HG02763 (cell line): ENCODE measurements around the gene PRICKLE2.

Experiments used
- ATAC-seq: cut with Tn5 transposase; IDR thresholded peaks from one replicate; pipeline ENCODE4 v1.9.1; 2021; ENCODE audit warnings: mild to moderate bottlenecking, moderate library complexity; ENCODE audit not compliant: unreplicated experiment

PRICKLE2 gene

DNA sequence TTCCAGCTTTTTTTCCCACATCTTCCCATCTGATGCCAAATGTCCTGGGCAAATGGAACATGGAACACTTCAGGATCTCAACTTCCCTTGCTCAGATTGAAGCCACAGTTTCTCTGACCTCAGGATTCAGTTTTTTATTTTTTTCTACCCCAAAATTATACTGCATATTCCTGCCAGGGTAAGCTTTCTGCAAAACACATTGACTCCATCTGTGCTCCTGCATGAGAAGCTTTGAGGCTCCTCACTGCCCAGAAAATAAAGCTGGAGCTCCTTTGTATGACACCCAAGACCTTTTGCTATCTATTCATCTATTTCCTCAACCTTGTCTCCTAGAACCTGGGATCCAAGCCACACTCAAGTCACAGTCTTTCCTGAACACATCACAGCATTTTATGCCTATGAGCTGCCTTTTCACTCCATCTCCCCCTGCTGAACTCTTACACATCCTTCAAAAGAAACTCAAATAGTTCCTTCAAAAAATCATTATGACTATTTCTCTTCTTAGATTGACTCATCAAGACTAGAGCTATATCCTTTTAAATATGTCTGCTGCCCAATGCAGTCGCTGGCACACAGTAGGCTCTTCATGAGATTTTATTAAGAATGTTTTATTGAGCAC, 144.5 kb downstream of the PRICKLE2 start:
- no peak for ATAC-seq

DNA sequence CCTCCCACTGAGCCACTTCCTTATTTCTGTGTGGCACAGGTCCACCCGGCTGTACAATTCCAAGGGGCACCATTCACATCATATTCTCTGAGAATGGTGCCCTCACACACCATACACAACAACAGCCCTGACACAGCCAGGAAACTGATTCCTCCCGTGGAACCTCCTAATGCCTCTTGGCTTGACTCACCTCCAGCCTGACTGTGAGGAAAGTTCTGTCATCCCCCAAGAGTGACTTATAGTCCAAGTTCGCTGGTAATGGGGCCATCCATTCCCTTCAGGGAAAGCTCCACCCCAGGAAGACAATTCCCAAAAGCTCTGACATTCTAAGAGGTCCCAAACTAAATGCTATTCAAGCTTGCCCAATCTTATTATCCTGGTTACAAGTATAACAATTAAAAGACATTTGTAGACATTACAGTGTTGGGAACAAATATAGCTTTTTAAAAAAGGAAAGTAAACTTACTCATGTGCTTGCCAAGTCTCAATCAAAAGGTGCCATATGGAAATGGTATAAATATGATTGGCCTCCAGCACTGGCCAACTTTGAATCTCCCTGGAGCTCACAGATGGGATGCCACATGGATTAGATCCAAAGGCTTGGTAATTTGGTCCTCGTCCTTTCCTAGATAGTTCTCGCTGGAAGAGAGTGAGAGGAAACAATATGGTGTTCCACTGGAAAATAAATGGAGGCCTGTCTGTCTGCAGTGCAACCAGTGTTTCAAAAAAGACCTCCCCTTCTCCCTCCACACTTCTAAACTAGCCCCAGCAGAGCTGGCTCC, 145.7 kb downstream of the PRICKLE2 start:
- ATAC-seq: no peak

DNA sequence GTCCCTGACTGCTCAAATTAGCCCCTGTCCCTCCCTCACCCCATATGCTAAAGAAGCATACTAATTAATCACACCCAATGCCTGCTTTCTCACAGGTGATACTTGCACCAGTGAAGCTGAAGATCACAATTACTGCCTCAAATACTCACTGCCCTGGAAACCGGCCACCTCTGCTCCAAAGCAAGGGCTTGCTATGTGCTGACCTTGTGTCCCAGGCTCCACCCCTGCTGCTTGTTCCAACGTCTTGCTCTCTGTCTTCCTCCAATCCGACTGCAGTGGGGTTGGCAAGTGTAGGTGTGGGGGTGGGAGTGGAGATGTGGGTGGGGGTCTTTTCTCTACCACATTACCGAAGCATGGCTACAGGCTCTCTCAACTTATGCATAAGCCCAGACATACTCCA, 146.3 kb downstream of the PRICKLE2 start:
- ATAC-seq: no peak

DNA sequence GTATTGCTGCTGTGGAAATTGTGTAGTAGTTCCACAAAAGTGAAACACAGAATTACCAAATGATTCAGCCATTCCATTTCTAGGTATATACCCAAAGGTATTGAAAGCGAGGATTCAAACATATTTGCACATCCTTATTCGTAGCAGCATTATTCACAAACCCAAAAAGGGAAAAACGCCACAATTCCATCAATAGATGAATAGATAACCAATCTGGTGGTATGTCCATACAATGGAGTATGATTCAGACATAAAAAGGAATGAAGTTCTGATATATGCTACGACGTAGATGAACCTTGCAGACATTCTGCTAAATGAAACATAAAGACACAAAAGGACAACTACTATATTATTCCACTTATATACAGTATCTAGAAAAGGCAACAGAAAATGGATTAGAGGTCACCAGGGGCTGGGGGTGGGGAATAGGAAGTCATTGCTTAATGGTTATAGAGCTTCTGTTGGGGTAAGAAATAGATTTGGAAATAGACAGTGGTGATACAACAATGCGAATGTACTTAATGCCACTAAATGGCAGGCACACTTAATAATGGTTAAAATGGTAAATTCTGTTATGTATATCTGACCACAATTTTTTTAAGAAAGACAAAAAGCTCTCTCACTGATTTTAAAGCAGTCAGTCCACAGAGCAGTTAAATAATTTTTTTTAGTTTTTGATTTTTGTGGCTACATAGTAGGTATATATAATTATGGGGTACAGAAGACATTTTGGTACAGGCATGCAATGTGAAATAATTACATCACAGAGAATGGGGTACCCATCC, 150.2 kb downstream of the PRICKLE2 start:
- ATAC-seq: no peak

DNA sequence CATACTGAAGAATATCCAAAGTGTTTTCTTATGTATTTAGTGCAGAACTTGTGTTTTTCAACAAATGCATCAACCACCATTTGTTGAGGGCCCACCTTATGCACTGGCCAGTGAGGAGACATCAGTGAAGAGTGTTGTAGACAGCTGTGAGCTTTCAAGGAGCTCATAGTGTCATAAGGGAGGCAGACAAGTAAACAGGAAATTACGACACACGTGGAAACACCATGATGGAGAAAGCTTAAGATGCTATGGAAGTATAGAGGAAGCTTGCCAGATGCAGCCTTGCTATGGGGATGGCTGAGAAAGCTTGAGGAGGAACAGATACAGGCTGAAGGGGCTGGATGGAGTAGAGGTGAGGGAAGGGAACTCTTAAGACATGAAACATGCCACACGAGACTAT, 151.2 kb downstream of the PRICKLE2 start:
- no peak for ATAC-seq

DNA sequence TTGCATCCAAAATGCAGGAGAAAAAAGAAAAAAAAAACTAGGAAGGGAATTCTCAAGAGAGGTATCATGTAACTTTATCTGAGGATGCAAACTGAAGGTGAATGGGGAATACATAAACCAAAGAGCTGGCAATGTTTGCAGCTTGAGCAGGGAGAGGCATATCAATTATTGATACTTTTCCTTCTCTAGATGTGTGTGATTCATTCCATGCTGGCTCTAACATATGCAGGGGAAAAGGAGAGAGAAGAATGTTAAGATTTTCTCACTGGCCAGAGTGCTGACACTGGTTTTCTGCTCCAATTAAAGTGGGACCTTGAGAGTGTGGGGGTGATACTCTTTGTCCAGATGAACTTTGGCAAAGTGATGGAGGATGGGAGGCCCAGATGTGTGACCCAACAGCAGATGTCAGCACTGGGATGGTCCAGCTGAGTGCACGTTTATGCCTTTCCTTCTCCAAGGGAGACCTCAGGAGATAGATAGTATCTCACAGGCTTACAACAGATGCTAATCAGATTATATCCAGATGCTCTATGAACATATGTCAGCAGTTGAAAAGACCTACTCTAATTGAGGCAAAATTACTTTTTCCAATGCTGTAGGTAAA, 152.0 kb downstream of the PRICKLE2 start:
- ATAC-seq: no peak

DNA sequence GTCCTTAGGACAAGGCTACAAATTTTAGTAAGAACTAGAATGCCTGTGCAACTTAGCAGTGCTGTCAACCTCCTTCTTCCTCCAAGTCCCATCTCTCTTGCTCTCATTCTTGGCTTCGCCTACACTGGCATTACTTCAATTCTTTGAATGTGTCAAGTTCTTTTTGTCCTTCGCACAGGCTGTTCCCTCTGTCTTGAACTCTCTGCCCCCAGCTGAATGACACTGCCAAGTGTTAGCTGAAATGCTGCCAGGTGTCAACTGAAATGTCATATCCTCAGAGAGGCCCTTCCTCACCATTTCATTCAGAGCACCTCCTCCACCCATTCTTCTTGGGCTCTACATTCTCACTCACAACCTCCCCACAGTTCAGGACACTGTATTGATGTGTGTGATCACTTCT, 153.1 kb downstream of the PRICKLE2 start:
- no peak for ATAC-seq

DNA sequence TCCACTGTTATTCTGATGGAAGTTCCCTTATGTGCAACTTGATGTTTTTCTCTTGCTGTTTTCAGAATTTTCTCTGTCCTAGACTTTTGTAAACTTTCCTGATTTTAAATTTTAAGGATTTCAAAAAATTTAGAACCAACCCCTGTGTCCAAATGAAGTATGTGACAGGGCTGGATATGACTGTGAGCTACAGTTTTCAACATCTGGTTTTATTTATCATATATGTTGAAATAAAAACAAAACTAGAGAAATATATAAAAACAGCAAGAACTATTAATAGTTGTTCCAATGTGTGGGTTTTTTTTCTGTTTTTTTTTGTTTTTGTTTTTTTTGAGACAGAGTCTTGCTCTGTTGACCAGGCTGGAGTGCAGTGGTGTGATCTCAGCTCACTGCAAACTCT, 154.6 kb downstream of the PRICKLE2 start:
- ATAC-seq: no peak

DNA sequence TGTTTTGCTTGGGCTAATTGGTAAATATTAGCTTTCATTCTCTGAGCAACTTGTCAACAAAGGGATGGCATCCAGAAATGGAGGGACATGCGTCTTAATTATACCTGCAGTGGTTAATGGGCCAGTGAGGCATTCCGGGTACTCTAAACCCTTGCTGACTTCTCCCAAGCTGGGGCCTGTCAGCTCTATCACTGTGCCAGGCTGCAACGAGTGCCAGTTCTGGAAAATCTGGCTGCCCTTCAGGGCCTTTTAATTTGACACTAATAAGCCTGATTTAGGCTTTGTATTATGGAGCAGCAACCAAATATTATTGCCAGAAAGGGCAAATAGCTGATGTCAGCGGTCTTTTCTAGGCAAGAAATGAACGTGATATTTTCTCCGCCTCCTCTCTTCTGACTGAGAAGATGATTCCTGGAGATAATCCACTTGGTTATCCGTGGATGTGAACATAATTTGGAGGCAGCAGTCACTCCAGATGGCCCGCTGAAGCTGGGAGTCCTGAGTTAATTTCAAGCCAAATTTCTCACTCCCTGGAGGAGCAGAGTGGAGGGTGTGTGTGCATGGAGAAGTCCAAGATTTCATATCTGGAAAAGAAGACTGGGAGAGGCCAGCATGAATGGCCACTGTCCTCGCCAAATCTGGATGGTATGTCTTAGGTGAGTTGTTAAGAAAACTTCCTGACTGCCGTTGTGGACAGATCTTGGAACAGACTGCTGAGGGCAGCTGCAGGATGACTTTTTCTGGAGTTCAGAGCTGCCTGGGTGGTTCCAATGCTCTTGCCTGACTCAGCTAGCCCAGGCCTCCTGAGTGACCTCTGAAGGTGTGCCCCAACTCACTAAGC, 157.5 kb downstream of the PRICKLE2 start:
- ATAC-seq: no peak

DNA sequence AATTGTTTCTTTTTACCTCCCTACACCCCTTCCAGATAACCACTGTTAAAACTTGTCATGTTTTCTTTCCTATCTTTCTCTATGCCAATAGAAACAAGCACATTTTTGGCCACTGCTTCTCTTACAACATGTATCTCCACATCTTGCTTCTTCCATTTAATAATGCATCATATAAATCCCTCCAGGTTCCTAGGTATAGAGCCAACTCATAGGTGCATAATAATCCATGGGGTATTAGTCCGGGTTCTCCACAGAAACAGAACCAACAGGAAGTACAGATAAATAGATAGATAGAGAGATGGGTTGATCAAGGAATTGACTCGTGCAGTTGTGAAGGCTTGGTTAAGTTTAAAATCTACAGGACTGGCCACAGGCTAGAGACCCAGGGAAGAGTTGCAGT, 160.5 kb downstream of the PRICKLE2 start:
- no peak for ATAC-seq

DNA sequence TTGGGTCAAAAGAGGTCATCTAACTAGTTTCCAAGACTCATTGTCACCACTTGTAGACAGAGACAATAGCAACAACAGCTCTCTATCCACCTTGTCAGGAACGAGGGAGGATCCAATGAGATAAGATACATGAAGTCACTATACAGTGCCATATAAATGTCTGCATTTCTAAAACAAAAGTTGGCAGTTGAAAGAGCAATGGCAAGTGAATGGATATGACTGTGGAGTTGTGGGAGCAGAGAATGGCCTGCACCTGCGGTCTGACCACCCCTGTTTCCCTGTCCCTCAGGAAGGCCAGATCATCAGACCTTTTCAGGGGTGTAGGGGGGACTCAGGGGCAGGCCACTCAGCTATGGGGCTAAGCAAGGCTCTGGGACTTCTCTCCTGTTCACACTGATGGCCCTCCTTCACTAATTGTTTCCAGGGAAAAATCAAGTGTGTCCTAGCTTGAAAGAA, 161.3 kb downstream of the PRICKLE2 start:
- ATAC-seq: no peak

DNA sequence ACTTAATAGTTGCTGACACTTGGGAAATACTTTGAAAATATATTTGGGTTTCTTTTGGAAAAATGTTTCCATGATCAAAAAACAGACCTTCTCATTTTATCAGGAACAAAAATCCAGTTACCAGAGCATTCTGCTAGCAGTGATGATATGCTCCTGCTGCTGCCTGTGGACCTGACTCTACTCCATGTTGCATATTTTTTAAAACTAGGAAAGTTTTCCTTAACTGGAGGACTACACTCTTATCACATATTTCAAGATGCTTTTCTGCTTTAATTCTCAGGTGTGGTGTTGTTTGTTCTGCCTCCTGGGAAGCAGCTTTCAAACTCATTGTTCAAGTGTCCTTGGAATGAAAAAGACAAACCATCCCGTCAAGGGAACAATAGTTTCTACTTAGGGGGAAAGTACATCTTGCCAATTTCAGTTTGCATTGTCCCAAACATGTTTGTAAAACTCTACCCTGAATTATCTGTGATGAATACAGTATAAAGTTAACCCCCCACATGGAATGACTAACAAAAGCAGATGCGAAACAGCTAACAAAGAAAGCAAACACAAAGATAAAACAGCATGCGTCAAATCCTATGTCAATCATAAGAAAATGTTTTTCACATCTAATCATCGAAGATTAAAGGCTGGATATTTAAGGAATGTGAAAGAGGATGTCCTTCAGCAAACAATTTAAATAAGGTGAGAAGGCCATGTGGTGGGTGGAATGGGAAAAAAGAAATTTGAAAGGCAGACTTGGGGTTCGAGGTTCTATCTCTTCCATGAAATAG, 161.9 kb downstream of the PRICKLE2 start:
- ATAC-seq: no peak

DNA sequence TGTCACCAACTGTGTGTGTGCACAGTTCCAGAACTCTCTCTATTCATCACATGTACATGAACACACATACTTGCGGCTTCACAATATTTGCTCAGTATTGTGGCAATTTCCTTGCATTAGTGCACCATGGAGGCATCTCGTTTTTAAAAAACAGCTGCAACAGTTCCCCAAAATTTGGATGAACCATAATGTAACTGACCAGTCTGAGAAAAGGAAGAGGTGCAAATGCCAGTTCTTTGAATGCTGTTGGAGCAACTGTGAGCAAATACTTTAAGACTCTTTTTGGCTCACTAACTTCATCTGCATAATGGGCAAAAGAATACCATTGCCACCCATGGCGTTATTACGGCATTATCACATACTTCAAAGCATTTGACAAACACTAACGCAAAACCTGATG, 163.6 kb downstream of the PRICKLE2 start:
- ATAC-seq: no peak

DNA sequence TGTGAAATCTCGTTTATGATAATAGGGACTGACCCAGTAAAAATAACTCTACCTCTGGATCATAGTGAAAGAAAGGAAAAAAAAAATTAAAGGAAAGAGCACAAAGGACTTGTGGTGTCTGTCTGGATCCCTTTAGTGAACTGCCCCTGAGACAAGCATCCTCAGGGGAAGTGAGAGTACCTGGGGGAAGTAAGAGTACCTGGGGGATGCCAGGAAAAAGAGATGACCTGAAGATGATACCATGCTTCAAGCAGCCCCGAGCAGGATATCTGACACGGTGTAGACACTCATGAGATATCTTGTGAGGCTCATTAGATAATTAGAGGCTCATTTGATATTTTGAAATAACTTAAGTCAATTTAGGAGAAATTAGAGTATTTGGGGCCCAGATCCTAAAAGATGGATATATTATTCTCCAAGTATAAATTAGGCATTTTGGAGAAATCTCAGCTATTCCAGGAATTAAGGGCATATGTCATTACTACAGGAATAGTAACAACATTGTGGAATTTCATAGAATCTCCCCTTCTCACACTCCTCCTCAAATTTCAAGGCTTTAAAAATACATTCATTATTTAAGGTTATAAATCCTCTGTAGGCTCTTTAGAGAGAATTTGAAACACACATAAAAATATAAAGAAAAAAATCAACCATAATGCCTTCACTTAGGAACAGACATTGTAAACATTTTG, 165.6 kb downstream of the PRICKLE2 start:
- ATAC-seq: no peak

DNA sequence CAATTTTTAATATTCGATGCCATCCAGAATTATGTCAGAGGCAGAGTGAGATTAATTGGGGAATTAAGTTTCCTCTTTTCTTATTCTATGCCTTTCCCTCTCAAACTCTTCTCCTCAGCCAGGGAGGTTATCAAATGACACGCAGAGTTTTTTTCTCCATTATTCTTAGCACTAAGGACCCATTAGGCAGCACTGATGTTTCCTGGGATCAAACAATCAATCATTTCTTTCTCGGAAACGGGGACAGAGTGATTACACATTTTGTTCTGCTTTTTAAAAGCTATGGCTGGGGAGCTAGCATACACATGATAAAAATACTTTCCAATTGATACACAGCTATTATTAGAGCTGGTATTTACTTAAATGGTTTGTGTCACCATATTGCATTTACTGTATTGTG, 166.7 kb downstream of the PRICKLE2 start:
- no peak for ATAC-seq

DNA sequence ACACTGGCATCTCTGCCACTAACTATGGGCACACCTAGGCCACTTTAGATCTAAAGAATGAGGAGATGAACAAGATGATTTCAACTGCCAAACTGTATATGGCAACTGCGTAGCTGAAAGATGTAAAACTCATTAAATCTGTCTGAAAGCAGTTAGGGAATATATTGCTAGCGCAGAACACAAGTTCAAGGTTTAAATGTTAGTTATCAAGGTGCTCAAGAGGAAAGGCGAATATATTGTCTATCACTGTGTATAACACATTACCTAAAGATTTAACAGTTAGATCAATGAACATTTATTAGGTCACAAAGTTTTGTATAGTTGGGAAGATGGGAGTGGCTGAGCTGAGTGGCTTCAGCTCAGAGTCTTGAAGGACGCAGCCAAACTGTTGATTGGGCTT, 168.0 kb downstream of the PRICKLE2 start:
- no peak for ATAC-seq

DNA sequence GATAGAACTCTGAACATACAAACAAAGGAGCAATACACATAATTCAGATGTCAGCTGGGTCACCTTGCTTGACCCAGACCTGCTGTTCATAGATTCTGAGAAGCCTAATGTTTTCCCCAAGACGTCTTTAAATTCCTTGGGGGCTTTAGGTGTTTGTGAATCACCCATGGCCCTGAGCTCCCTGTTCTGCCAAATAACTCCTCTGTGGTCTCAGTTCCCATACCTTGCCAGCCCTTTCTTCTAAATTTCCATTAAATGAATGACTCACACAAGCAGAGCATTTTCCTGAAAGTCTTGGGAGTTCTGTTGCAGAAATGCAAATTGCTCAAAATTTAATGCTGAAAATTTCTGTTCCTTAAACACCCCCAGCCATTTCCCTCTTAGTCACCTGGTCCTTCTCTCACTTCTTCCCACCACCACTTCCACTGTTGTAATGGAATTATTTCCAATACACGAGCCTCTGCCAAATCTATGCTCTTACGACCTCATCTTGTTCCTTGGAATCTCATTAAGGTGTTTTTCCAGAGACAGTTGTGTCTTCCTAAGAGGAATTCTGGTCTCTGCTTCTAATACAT, 168.6 kb downstream of the PRICKLE2 start:
- no peak for ATAC-seq

DNA sequence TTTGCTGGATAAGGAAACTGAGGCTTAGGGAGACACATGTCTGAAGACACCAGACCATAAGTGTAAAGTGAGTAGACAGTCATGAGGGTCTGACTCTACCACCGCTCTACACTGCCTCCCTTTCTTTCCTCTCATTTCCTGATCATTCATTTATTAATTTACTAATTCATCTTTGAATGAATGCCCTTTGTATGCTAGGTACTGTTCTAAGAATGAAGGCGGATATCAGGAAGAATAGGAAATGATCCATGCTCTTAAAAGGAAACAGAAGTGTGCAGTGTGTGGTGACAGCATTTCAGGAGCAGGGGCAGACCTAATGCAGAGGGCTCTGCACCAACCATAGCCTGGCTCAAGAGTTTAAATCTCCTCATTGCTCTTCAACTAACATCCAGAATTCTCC, 170.2 kb downstream of the PRICKLE2 start:
- ATAC-seq: no peak

DNA sequence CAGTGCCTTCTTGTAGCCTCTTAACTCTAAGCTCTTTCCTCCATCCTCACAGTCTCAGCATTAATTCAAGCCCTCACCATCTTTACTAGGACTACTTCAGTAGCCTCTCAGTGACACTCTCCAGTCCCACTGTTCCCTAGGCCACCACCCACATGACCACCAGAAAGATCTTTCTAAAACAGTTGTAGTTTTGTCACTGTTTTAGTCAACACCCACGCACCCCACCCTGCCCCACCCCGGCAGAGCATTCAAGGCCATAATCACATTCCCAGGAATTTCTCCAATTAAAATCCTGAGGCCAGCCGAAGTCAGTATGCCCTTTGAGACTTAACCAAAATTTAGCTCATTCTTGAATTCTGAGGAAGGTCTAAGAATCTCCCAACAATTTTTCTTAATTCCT, 170.8 kb downstream of the PRICKLE2 start:
- ATAC-seq: no peak
